ENCODE results near the gene POLR3A.

DNA sequence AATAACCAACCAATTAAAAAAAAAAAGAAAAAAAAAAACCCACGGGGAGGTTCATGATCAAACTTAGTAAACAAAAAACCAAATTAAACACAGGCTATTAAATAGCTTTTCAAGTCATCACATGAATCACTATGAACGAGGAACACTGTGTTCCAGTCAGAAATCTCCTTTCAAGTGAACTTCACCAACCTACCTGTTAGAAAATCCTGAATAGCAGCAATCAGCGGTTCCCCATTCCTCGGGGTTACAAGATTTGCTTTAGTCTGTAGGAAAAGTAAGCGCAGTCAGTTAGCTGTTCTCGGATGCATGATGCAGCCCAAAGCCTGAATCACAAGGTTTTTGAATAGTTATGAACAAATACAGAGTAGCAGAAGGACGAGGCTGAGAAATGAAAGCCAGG lies 19.0 kb downstream of the POLR3A start:
- TF ChIP-seq, protein P1, sequence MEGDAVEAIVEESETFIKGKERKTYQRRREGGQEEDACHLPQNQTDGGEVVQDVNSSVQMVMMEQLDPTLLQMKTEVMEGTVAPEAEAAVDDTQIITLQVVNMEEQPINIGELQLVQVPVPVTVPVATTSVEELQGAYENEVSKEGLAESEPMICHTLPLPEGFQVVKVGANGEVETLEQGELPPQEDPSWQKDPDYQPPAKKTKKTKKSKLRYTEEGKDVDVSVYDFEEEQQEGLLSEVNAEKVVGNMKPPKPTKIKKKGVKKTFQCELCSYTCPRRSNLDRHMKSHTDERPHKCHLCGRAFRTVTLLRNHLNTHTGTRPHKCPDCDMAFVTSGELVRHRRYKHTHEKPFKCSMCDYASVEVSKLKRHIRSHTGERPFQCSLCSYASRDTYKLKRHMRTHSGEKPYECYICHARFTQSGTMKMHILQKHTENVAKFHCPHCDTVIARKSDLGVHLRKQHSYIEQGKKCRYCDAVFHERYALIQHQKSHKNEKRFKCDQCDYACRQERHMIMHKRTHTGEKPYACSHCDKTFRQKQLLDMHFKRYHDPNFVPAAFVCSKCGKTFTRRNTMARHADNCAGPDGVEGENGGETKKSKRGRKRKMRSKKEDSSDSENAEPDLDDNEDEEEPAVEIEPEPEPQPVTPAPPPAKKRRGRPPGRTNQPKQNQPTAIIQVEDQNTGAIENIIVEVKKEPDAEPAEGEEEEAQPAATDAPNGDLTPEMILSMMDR (conservative IDR thresholded peaks at IDR 0.05; ENCODE audit: low read length): no peak
- TF ChIP-seq EZH2phosphoT487 (IDR thresholded peaks at IDR 0.05; ENCODE audit: borderline replicate concordance, low read depth, low read length): no peak

All from OCI-LY7 (cell line).